Measurements from ENCODE around the gene ARMS2.

DNA sequence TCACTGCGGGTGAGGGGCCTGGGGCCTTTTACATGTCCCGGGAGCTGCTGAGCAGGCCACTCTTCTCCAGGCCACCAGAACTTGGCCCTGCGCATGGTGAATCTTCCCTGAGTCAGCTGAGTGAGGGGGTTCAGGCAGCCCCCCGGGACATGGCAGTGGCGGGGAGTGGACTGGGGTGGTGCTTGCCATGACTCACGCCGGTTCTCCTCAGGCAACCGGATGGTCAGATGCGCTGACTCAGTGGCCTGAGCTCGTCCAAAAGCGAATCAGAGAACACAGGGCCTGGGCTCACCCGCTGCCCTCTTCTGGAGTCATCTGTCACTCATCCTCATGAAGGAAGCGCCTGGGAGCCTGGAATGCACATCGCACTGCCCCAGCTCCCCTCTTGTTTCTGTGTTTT lies 40.4 kb downstream of the ARMS2 start:
- TF ChIP-seq, protein P1, sequence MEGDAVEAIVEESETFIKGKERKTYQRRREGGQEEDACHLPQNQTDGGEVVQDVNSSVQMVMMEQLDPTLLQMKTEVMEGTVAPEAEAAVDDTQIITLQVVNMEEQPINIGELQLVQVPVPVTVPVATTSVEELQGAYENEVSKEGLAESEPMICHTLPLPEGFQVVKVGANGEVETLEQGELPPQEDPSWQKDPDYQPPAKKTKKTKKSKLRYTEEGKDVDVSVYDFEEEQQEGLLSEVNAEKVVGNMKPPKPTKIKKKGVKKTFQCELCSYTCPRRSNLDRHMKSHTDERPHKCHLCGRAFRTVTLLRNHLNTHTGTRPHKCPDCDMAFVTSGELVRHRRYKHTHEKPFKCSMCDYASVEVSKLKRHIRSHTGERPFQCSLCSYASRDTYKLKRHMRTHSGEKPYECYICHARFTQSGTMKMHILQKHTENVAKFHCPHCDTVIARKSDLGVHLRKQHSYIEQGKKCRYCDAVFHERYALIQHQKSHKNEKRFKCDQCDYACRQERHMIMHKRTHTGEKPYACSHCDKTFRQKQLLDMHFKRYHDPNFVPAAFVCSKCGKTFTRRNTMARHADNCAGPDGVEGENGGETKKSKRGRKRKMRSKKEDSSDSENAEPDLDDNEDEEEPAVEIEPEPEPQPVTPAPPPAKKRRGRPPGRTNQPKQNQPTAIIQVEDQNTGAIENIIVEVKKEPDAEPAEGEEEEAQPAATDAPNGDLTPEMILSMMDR (IDR thresholded peaks at IDR 0.05), result no peak
- TF ChIP-seq POLR2AphosphoS5 (IDR thresholded peaks at IDR 0.05) (no peak), POLR2A (IDR thresholded peaks at IDR 0.05) (no peak), EP300 (IDR thresholded peaks at IDR 0.05) (no peak)

Data from suprapubic skin (tissue), 4 donors.